Kidney epithelial cell (primary cell): ENCODE results near the gene HOXA4. TPM values are rescaled to one million over a fixed set of nuclear protein-coding genes. Genes with fewer than 3 reads are reported as not detected.

Experiments used
- DNase-seq: peaks from one replicate; pipeline ENCODE4 v3.0.0-alpha.2; 2010; ENCODE audit warnings: low read depth
- H3K27me3 ChIP-seq: 2 replicates; pipeline ENCODE4 v1.6.0; 2011; ENCODE audit warnings: low read length; ENCODE audit not compliant: control insufficient read depth, insufficient read depth
- H3K36me3 ChIP-seq: 2 replicates; pipeline ENCODE4 v1.5.1; 2011; ENCODE audit warnings: low read length; ENCODE audit not compliant: control insufficient read depth, insufficient read depth
- H3K4me3 ChIP-seq: 2 replicates; pipeline ENCODE4 v1.5.1; 2011; ENCODE audit warnings: low read depth, mild to moderate bottlenecking, control low read depth, low read length
- total RNA-seq: library from RNA; depleted of rRNA; stranded (reverse); fragments of >200 nt; gene quantifications from 2 replicates; pipeline ENCODE4 v1.2.3, GENCODE V29; 2015
- TF ChIP-seq, protein P1 (sequence below): IDR thresholded peaks from 2 replicates; pipeline ENCODE4 v1.5.1; 2011; ENCODE audit warnings: mild to moderate bottlenecking, moderate library complexity, low read length, control low read depth, inconsistent platforms; ENCODE audit not compliant: insufficient read depth, poor library complexity, severe bottlenecking

HOXA4 gene
- total RNA-seq, 1 donor from 2014 or later: 7.4 TPM

GRCh38 chr7:27165996-27166530 is 35.5 kb upstream of the HOXA4 start:
- Histone ChIP-seq H3K27me3 (no peaks in the 10 kb centered on the region), H3K36me3 (peaks cover 6% of the 10 kb centered on the region), H3K4me3 (peak overlapping the region; percentile 72)
- TF ChIP-seq, protein P1, sequence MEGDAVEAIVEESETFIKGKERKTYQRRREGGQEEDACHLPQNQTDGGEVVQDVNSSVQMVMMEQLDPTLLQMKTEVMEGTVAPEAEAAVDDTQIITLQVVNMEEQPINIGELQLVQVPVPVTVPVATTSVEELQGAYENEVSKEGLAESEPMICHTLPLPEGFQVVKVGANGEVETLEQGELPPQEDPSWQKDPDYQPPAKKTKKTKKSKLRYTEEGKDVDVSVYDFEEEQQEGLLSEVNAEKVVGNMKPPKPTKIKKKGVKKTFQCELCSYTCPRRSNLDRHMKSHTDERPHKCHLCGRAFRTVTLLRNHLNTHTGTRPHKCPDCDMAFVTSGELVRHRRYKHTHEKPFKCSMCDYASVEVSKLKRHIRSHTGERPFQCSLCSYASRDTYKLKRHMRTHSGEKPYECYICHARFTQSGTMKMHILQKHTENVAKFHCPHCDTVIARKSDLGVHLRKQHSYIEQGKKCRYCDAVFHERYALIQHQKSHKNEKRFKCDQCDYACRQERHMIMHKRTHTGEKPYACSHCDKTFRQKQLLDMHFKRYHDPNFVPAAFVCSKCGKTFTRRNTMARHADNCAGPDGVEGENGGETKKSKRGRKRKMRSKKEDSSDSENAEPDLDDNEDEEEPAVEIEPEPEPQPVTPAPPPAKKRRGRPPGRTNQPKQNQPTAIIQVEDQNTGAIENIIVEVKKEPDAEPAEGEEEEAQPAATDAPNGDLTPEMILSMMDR: no peak
- no peak for DNase-seq

DNA sequence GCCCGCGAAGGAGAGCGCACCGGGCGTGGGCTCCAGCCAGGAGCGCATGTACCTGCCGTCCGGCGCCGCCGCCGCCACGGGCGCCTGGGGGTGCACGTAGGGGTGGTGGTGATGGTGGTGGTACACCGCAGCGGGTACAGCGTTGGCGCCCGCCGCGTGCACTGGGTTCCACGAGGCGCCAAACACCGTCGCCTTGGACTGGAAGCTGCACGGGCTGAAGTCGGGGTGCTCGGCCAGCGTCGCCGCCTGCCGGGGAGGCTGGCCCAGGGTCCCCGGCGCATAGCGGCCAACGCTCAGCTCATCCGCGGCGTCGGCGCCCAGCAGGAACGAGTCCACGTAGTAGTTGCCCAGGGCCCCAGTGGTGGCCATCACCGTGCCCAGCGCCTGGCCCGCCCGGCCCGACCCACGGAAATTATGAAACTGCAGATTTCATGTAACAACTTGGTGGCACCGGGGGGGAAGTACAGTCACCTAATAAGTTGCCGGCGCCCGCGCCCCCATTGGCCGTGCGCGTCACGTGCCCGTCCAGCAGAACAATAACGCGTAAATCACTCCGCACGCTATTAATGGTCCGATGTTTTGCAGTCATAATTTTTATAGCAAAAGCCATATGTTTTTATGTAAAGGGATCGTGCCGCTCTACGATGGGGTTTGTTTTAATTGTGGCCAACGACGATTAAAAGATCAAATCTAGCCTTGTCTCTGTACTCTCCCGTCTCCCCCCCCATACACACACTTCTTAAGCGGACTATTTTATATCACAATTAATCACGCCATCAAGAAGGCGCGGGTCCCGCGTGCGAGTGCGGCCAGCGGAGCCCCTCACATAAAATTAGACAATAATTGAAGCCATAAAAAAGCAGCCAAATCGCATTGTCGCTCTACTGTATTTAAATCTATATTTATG is 34.8 kb upstream of the HOXA4 start, which contains the start of gene HOXA9:
Gene HOXA9, minus strand, starts transcription at position 449 of the 907 bp plus-strand sequence. Its CDS starts 80 bp downstream, at position 369.
- Histone ChIP-seq H3K27me3 (no peaks in the 10 kb centered on the region), H3K4me3 (peak within 1 kb of the TSS; percentile 72), H3K36me3 (peaks cover 6% of the 10 kb centered on the region)
- no peak for DNase-seq
- TF ChIP-seq, protein P1: no peak

DNA sequence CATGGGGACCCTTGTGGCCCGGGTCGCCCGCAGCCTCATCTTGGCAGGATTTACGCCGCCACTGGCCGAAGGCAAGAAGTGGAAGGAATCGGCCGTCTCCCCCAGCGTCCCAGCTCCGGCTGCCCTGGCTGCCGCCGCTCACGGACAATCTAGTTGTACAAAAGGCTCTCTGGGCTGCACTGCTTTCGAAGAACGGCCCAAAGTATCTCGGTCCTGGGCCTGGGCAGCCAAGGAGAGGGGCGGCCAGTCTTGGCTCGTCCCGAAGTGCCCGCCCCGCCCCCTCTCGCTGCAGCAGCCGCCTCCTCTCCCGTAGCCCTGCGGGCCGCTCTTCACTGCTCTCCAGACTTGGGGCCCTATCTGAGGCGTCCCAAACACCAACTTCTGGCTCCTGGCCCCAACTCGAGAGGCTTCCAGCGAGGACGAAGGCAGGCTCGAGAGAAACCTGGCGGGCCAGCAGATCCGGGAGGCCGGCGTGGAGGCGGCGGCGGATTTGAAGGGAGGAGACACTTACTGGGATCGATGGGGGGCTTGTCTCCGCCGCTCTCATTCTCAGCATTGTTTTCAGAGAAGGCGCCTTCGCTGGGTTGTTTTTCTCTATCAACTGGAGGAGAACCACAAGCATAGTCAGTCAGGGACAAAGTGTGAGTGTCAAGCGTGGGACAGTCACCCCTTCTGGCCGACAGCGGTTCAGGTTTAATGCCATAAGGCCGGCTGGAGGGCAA is 34.0 kb upstream of the HOXA4 start:
- TF ChIP-seq, protein P1: peak; percentile 9
- Histone ChIP-seq H3K4me3 (peak overlapping the region; percentile 72), H3K27me3 (no peaks in the 10 kb centered on the region), H3K36me3 (peaks cover 6% of the 10 kb centered on the region)
- no peak for DNase-seq

- peaks cover 6% of the 10 kb centered on the region for H3K36me3 ChIP-seq
- no peak for DNase-seq
- no peaks in the 10 kb centered on the region for H3K27me3 ChIP-seq
- TF ChIP-seq, protein P1: no peak
- H3K4me3 ChIP-seq: peak overlapping the region; percentile 72
These were observed 33.4 kb upstream of the HOXA4 start for GRCh38 chr7:27164045-27164366.

DNA sequence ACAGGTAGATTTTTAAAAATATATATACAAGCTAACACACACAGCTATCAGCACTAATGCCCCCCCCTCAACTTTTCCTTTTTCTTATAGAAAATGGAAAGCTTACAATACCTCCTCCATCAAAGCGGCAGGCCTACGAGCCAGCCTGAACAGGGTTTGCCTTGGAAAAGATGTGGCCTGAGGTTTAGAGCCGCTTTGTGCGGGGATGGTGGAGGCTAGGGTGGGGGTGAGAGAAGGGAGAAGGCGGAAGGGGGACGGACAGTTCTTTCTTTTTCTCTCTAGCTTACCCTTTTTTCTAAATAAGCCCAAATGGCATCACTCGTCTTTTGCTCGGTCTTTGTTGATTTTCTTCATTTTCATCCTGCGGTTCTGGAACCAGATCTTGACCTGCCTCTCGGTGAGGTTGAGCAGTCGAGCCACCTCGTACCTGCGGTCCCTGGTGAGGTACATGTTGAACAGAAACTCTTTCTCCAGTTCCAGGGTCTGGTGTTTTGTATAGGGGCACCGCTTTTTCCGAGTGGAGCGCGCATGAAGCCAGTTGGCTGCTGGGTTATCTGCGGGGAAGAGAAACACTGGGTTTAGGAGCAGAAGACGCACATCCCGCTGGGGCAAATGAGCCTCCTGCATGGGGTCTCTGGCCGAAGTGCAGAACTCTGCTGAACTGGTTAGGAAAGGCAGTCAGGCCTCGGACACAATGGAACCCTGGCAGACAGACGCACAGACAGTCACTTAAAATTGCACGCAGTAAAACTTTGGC is 32.9 kb upstream of the HOXA4 start:
- TF ChIP-seq, protein P1: no peak
- no peak for DNase-seq
- H3K4me3 ChIP-seq: peak overlapping the region; percentile 72
- peaks cover 4% of the 10 kb centered on the region for H3K36me3 ChIP-seq
- H3K27me3 ChIP-seq: no peaks in the 10 kb centered on the region
